ENCODE measurements around the gene HOXA5.
A peak's percentile ranks its signal among the peaks of the same experiment; 100 is the strongest.

Gene HOXA5

DNA sequence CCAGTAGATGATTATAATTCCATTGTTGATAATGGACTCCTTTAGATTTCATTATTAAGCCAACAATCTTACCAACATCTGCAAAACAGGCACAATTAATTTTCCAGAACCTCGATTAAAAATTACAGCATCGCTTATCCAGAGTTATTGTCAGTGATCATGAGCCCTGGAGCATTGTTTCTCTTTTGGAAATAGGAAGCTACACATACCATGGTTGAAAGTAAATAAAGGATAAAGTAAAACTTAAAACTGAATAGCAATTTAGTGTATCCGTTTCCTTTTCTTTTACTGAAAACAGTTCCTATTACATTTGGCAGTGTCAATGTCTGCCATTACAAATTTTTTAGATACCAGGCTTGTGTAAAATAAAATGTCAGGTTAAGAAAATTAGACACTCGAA is 31.1 kb downstream of the HOXA5 start:
- Histone ChIP-seq H3K4me3 (ENCODE audit: low read depth, low read length) (no peak overlapping the region; the same call in 1 of the 2 replicates), H3K9ac (ENCODE audit: low read length) (no peak overlapping the region), H3K27me3 (ENCODE audit: control insufficient read depth, insufficient read depth, low read length) (peaks cover 98% of the 10 kb centered on the region), H3K36me3 (ENCODE audit: control insufficient read depth, insufficient read depth, low read length) (no peaks in the 10 kb centered on the region), H3K27ac (ENCODE audit: low read depth, low read length) (no peak overlapping the region), H3K4me1 (ENCODE audit: control insufficient read depth, insufficient read depth, low read length) (peaks cover 20% of the 10 kb centered on the region; the same call in 1 of the 2 replicates), H3K9me3 (ENCODE audit: control insufficient read depth, insufficient read depth, low read depth, low read length) (no peaks in the 10 kb centered on the region)

DNA sequence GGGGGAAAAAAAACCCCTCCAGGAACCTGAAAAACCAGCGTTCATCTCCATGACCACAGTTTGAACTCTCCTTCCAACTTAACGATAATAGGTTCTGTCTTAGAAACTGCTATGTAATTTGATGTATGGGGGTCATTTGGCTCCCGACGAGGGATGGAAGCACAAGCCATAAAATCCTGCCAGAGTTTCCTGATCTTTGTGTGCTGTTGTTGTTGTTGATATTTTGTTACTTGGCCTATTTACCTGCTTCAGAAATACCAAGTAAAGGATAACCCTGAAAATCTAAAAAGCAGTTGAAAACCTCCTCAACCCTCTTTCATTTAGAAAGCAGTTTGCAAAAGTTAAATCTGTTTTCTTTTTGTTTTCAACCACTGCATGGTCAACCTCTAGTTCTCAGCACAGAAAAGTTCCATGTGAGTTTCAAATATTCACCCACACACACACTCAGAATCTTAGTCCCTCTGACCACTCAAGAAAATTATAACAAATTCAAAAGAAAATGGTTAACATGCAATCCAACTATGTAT is 31.7 kb downstream of the HOXA5 start:
- peaks cover 98% of the 10 kb centered on the region for H3K27me3 ChIP-seq (ENCODE audit: control insufficient read depth, insufficient read depth, low read length)
- H3K9ac ChIP-seq (ENCODE audit: low read length), result no peak overlapping the region
- H3K9me3 ChIP-seq (ENCODE audit: control insufficient read depth, insufficient read depth, low read depth, low read length), result no peaks in the 10 kb centered on the region
- no peak overlapping the region; the same call in 1 of the 2 replicates for H3K4me3 ChIP-seq (ENCODE audit: low read depth, low read length)
- no peaks in the 10 kb centered on the region for H3K36me3 ChIP-seq (ENCODE audit: control insufficient read depth, insufficient read depth, low read length)
- no peak overlapping the region for H3K27ac ChIP-seq (ENCODE audit: low read depth, low read length)
- peaks cover 21% of the 10 kb centered on the region for H3K4me1 ChIP-seq (ENCODE audit: control insufficient read depth, insufficient read depth, low read length)

DNA sequence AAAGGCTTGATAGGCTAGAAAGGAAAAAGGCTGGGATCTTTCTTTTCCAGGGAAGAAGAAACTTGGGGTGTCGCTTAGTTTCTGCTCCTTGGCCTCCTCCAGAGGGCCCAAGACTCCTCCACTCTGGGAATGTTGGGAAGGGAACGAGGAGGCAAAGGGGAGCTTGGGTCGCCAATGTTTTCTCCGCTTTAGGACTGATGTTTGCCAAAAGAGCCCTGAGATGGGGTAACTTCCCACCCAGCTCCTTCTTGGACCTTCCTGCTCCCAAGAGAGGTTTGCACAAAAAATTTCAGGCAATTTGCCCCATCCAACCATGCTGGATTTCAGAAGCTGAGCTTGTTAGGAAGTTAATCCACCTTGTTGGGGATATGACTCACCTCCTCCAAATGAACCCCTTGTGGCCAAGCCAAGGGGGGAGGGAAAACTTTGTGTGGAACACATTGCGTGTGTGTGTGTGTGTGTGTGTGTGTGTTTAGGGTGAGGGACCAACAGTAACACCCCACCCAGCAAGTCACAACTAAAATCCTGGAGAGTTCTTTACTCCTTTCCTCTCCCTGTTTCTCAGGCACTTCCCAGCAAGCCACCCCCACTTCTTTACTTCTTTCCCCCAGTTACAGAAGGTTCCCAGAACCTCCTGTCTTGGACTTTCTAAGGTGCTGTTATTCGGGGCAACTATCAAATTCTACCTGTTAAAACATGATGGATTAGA is 32.3 kb downstream of the HOXA5 start:
- Histone ChIP-seq H3K4me1 (ENCODE audit: control insufficient read depth, insufficient read depth, low read length) (peaks cover 25% of the 10 kb centered on the region), H3K36me3 (ENCODE audit: control insufficient read depth, insufficient read depth, low read length) (no peaks in the 10 kb centered on the region), H3K9ac (ENCODE audit: low read length) (peak overlapping the region; percentile 7), H3K27me3 (ENCODE audit: control insufficient read depth, insufficient read depth, low read length) (peaks cover 98% of the 10 kb centered on the region), H3K4me3 (ENCODE audit: low read depth, low read length) (peak overlapping the region; percentile 63; the same call in 1 of the 2 replicates), H3K27ac (ENCODE audit: low read depth, low read length) (no peak overlapping the region), H3K9me3 (ENCODE audit: control insufficient read depth, insufficient read depth, low read depth, low read length) (no peaks in the 10 kb centered on the region)

DNA sequence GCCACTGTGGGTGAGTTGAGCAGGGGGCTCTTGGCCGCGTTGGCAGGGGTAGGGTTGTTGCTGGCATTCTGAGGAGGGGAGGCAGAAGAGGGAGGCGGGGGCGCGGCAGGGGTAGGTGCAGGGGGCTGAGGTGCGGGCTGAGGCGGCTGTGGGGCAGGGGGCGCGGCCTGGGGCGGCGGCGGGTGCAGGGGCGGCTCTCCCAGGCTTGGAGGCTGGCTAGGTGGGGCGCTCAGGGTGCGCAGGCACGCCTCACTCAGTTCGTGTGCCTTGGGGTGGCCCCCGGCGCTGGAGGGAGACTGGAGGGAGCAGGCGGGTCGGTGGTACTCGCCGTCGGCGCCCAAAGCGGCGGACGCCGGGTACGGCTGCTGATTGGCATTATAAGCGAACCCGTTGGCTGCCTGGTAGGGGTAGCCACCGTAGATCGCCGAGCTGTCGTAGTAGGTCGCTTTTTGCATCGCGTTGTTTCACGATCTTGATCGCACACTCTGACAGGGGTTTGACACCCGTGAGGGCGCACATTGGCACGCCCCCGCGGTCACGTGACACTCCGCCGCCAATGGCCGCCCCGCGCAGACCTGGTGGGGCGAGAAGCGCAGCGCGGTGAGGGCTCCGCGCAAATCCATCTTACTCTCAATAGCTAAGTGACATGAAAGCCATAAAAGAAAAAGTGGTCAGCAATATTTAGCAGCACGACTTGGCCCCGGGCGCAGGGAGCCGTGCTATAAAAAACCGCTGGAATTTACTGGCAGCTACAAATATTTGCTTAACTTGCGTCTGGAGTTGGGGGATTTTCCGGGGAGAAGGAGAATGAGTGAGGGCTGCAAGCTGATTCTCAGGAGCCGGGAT is 33.1 kb downstream of the HOXA5 start:
- peak overlapping the region; percentile 63 for H3K4me3 ChIP-seq (ENCODE audit: low read depth, low read length)
- H3K36me3 ChIP-seq (ENCODE audit: control insufficient read depth, insufficient read depth, low read length), result no peaks in the 10 kb centered on the region
- no peaks in the 10 kb centered on the region for H3K9me3 ChIP-seq (ENCODE audit: control insufficient read depth, insufficient read depth, low read depth, low read length)
- H3K9ac ChIP-seq (ENCODE audit: low read length), result peak overlapping the region; percentile 42
- H3K27me3 ChIP-seq (ENCODE audit: control insufficient read depth, insufficient read depth, low read length), result peaks cover 98% of the 10 kb centered on the region
- peaks cover 31% of the 10 kb centered on the region for H3K4me1 ChIP-seq (ENCODE audit: control insufficient read depth, insufficient read depth, low read length)
- H3K27ac ChIP-seq (ENCODE audit: low read depth, low read length), result no peak overlapping the region

DNA sequence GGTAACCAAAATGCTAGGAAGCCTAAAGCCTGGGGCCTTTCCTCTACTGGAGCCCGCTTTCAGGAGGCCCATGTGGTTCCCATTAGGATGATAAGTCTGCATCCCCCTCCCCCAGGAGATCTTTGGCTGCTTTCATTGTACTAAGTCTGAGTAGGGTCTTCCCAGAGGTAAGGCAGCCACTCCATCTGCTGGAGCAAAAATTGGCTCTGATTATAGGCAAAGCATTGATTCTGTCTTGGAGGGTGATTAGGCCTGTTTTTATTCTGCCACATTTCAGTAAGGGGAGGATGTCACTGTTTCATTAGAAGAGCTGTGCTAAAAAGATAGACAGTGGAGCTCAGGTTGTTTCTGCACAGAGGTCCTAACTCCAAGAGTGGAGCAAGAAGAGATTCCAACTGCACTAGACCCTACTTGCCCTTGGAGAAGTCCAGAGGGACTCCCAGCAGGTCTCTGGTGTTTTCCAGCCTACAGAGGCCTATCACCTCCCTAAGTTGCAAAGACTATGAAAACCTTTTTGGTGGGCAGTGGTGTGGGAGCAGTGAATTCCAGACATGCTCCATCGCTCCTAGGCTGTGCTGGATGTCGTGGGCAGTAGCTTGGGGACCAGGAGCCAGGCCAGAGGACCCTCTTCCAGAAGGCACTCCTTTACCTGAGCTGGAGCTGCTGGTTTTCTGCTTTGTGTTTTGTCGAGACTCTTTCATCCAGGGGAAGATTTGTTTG is 33.9 kb downstream of the HOXA5 start:
- Histone ChIP-seq H3K36me3 (ENCODE audit: control insufficient read depth, insufficient read depth, low read length) (no peaks in the 10 kb centered on the region), H3K9me3 (ENCODE audit: control insufficient read depth, insufficient read depth, low read depth, low read length) (no peaks in the 10 kb centered on the region), H3K9ac (ENCODE audit: low read length) (peak overlapping the region; percentile 42), H3K4me3 (ENCODE audit: low read depth, low read length) (no peak overlapping the region), H3K4me1 (ENCODE audit: control insufficient read depth, insufficient read depth, low read length) (peaks cover 28% of the 10 kb centered on the region), H3K27me3 (ENCODE audit: control insufficient read depth, insufficient read depth, low read length) (peaks cover 98% of the 10 kb centered on the region), H3K27ac (ENCODE audit: low read depth, low read length) (no peak overlapping the region)

DNA sequence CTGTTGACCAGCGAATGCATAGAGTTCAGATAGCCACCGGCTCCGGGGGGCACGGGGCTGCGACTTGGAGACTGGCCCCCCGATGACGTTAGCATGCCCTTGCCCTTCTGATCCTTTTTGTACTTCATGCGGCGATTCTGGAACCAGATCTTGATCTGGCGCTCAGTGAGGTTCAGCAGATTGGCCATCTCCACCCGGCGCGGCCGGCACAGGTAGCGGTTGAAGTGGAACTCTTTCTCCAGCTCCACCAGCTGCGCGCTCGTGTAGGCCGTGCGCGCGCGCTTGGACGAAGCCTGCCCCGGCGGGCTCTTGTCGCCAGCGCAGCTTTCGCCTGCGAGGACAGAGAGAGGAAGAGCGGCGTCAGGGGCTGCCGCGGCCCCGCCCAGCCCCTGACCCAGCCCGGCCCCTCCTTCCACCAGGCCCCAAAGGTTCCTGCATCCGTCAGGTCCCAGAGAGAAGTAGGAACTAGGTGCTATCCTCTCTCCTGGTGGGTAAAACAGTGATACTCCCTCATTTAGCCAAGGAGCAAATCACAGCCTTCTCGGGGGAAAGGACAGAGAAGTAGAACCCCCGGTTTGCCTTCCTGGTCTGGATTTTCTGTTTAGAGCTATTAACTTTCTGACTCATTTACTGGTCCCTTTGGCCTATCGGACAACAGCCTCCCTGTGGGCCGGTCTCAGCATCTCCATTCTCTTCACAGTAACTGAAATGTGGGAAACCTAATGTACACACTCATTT is 34.9 kb downstream of the HOXA5 start:
- H3K9me3 ChIP-seq (ENCODE audit: control insufficient read depth, insufficient read depth, low read depth, low read length), result no peaks in the 10 kb centered on the region
- H3K4me3 ChIP-seq (ENCODE audit: low read depth, low read length), result peak overlapping the region; percentile 53
- H3K27me3 ChIP-seq (ENCODE audit: control insufficient read depth, insufficient read depth, low read length), result peaks cover 100% of the 10 kb centered on the region

DNA sequence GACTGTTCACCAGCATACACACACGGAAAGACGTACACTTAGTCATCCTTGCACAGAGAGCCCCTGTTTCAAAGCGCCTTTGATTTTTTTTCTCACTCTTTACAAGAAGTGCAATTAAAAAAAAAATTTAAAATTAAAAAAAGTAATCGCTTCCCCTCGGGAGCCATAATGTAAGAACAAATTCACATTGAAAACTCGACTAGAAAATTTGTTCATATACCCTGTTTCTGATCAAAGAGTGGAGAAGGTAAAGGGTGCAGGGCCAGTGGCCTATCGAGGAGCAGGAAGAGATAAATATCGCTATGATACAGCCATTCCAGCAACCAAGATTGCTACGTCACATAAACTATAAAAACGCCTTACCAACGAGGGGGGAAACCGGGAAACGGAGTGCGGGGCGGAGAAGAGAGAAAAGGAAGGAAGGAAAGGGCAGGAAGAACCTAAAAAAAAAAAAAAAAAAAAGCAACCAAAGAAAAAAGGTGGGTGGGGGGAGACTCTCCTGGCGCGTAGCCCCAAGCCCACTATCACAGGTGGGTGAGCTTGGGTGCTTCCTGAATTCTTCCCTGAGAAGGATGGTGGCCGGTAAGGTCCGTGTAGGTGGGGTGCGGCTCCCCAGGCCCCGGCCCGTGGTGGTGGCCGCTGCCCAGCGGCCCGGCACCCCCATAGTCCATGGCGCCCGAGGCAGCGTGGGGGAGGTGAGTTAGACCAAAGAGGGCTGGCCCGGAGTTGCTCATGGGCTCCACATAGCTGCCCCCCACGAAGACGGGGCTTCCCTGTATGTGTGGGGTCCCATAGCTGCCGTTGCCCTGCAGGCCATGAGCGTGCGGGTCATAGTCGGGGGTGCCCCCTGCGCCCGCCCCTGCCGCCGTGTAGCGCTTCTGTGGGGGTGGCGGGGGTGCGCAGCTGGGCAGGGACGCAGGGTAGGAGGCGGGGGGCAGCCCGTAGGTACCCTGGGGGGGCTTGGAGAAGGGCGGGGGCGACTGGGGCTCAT is 35.8 kb downstream of the HOXA5 start:
- Histone ChIP-seq H3K27me3 (ENCODE audit: control insufficient read depth, insufficient read depth, low read length) (peaks cover 100% of the 10 kb centered on the region), H3K4me1 (ENCODE audit: control insufficient read depth, insufficient read depth, low read length) (peaks cover 27% of the 10 kb centered on the region), H3K27ac (ENCODE audit: low read depth, low read length) (no peak overlapping the region), H3K9ac (ENCODE audit: low read length) (peak overlapping the region; percentile 49), H3K9me3 (ENCODE audit: control insufficient read depth, insufficient read depth, low read depth, low read length) (no peaks in the 10 kb centered on the region), H3K4me3 (ENCODE audit: low read depth, low read length) (peak overlapping the region; percentile 53; the same call in 1 of the 2 replicates), H3K36me3 (ENCODE audit: control insufficient read depth, insufficient read depth, low read length) (no peaks in the 10 kb centered on the region)

More for the DNA sequence above, 34.9 kb downstream of the HOXA5 start:
- Histone ChIP-seq H3K9ac (ENCODE audit: low read length) (peak overlapping the region; percentile 49), H3K27ac (ENCODE audit: low read depth, low read length) (no peak overlapping the region), H3K36me3 (ENCODE audit: control insufficient read depth, insufficient read depth, low read length) (no peaks in the 10 kb centered on the region), H3K4me1 (ENCODE audit: control insufficient read depth, insufficient read depth, low read length) (peaks cover 26% of the 10 kb centered on the region)

DNA sequence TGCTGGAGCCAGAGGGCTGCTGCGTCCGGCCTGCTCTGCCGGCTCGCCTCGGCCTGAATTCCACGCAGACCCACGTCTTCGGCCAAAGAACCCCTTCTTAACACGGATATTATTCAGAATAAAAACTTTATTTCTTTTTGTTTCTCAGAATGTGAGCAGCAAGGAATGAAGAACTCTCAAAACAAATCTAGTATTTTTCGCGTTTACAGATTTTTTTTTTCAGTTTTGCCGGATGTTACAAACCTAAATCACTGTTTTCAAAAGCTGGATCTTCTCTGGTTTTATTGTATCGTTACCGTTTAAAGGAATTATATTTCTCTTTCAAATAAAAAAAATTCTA is 36.6 kb downstream of the HOXA5 start:
- Histone ChIP-seq H3K4me3 (ENCODE audit: low read depth, low read length) (peak overlapping the region; percentile 44), H3K9me3 (ENCODE audit: control insufficient read depth, insufficient read depth, low read depth, low read length) (no peaks in the 10 kb centered on the region), H3K4me1 (ENCODE audit: control insufficient read depth, insufficient read depth, low read length) (peaks cover 29% of the 10 kb centered on the region), H3K9ac (ENCODE audit: low read length) (peak overlapping the region; percentile 30), H3K36me3 (ENCODE audit: control insufficient read depth, insufficient read depth, low read length) (no peaks in the 10 kb centered on the region), H3K27ac (ENCODE audit: low read depth, low read length) (no peak overlapping the region), H3K27me3 (ENCODE audit: control insufficient read depth, insufficient read depth, low read length) (peaks cover 100% of the 10 kb centered on the region)

DNA sequence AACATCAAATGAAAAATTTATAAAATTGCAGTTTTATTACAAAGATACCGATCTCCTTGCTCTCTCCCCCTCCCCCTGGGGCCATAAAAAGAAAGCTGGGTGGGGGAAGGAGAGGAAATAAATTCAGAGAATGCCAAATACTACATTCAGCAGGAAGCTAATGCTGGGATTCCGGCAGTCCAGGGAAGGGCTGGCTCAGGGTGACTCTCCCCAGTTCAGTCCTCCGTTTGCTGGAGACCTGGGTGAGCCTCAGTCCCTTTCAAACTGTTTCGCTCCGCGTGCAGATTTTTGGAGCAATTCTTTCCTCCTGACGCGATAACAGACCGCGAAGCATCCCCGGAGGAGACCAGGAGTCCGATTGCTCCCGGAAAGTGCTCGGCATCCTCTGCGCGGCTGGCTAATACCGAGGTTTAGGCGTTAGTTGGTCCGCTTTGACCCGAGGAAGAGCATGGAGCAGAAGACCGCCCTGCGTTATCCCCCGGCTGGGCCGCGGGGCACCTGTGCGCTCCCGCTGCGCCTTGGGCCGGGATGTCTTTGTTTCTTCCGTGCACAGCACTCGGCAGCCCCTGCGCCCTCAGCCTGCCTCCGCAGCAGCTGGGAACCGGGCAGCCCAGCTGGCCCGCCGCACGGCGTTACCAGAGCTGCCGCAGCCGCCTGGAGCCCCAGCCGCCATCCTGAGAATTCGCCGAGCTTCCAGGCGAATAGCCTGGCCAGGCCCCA is 37.1 kb downstream of the HOXA5 start:
- peaks cover 100% of the 10 kb centered on the region for H3K27me3 ChIP-seq (ENCODE audit: control insufficient read depth, insufficient read depth, low read length)

More for the DNA sequence above, 37.1 kb downstream of the HOXA5 start:
- Histone ChIP-seq H3K36me3 (ENCODE audit: control insufficient read depth, insufficient read depth, low read length) (no peaks in the 10 kb centered on the region), H3K4me1 (ENCODE audit: control insufficient read depth, insufficient read depth, low read length) (peaks cover 34% of the 10 kb centered on the region), H3K4me3 (ENCODE audit: low read depth, low read length) (peak overlapping the region; percentile 44), H3K27ac (ENCODE audit: low read depth, low read length) (no peak overlapping the region), H3K9ac (ENCODE audit: low read length) (peak overlapping the region; percentile 66), H3K9me3 (ENCODE audit: control insufficient read depth, insufficient read depth, low read depth, low read length) (no peaks in the 10 kb centered on the region)
